GM23338 (cell line): Measurements from ENCODE around the gene UNC13D. TPM values are rescaled to one million over a fixed set of nuclear protein-coding genes. Genes with fewer than 3 reads are reported as not detected.

Experiments
- ATAC-seq: fragments of 200-7000 bp; cut with Tn5 transposase; 3 replicates; pipeline ENCODE4 v1.9.1; 2020
- DNase-seq: peaks from one replicate; pipeline ENCODE4 v3.0.0-alpha.2; 2015; ENCODE audit warnings: low spot score
- H2AFZ ChIP-seq: fragments of 200-600 bp; sonication (generic); 2 replicates; pipeline ENCODE4 v1.8.0; 2016; ENCODE audit warnings: antibody characterized with exemption, mild to moderate bottlenecking, moderate library complexity
- H3F3A ChIP-seq: fragments of 200-600 bp; sonication (generic); replicated peaks from 2 replicates; pipeline ENCODE4 v1.8.0; 2017; ENCODE audit warnings: antibody characterized with exemption, mixed run types, low read depth
- H3K27ac ChIP-seq: fragments of 200-600 bp; sonication (generic); 2 replicates; pipeline ENCODE4 v1.6.1; 2016; ENCODE audit warnings: low read depth
- H3K27me3 ChIP-seq: fragments of 200-600 bp; sonication (generic); 2 replicates; pipeline ENCODE4 v1.8.0; 2016; ENCODE audit warnings: mild to moderate bottlenecking, mixed run types, moderate library complexity; ENCODE audit not compliant: insufficient read depth
- H3K36me3 ChIP-seq: fragments of 200-600 bp; sonication (generic); 2 replicates; pipeline ENCODE4 v1.8.0; 2016; ENCODE audit warnings: mild to moderate bottlenecking; ENCODE audit not compliant: insufficient read depth
- H3K4me1 ChIP-seq: fragments of 200-600 bp; sonication (generic); 2 replicates; pipeline ENCODE4 v1.8.0; 2016; ENCODE audit warnings: mild to moderate bottlenecking, moderate library complexity; ENCODE audit not compliant: insufficient read depth
- H3K4me2 ChIP-seq: fragments of 200-600 bp; sonication (generic); 2 replicates; pipeline ENCODE4 v1.7.1; 2017; ENCODE audit warnings: mixed run types
- H3K4me3 ChIP-seq: fragments of 200-600 bp; sonication (generic); 2 replicates; pipeline ENCODE4 v1.6.1; 2016; ENCODE audit warnings: mixed run types
- H3K79me2 ChIP-seq: fragments of 200-600 bp; sonication (generic); replicated peaks from 2 replicates; pipeline ENCODE4 v1.8.0; 2017; ENCODE audit warnings: mild to moderate bottlenecking; ENCODE audit not compliant: insufficient read depth
- H3K9me2 ChIP-seq: fragments of 200-600 bp; sonication (generic); 2 replicates; pipeline ENCODE4 v1.8.0; 2017; ENCODE audit not compliant: insufficient read depth
- H4K20me1 ChIP-seq: fragments of 200-600 bp; sonication (generic); replicated peaks from 2 replicates; pipeline ENCODE4 v1.8.0; 2017; ENCODE audit warnings: mild to moderate bottlenecking; ENCODE audit not compliant: insufficient read depth
- H3K27ac Mint-ChIP-seq: 2 replicates; pipeline ENCODE4 v1.8.0; 2020; ENCODE audit warnings: inconsistent platforms, mild to moderate bottlenecking, moderate library complexity, mixed read lengths
- H3K27me3 Mint-ChIP-seq: 3 replicates; pipeline ENCODE4 v1.8.0; 2022; ENCODE audit warnings: low read depth, mild to moderate bottlenecking, moderate library complexity, mixed read lengths, inconsistent platforms; ENCODE audit not compliant: insufficient read depth, poor library complexity
- H3K36me3 Mint-ChIP-seq: 3 replicates; pipeline ENCODE4 v1.8.0; 2021; ENCODE audit warnings: low read depth, mild to moderate bottlenecking, inconsistent platforms, moderate library complexity, mixed read lengths
- H3K4me1 Mint-ChIP-seq: 3 replicates; pipeline ENCODE4 v1.8.0; 2020; ENCODE audit warnings: mild to moderate bottlenecking, inconsistent platforms, mixed read lengths
- H3K4me3 Mint-ChIP-seq: 3 replicates; pipeline ENCODE4 v1.8.0; 2021; ENCODE audit warnings: moderate library complexity, mild to moderate bottlenecking, inconsistent platforms, mixed read lengths
- H3K9me3 Mint-ChIP-seq: 3 replicates; pipeline ENCODE4 v1.8.0; 2020; ENCODE audit warnings: moderate library complexity, mild to moderate bottlenecking, inconsistent platforms, mixed read lengths
- CTCF ChIP-seq, 2 experiments: fragments of 200-600 bp in 1 of 2; sonication (generic) in 1 of 2; conservative IDR thresholded peaks; 2 replicates each; pipeline versions ENCODE4 v1.5.1 to v1.6.1; 2016 to 2017; ENCODE audit warnings: antibody characterized with exemption in 2 of 2, low read depth in 2 of 2, mild to moderate bottlenecking in 2 of 2, moderate library complexity in 1 of 2
- ETS1 ChIP-seq: IDR thresholded peaks from 2 replicates; pipeline ENCODE4 v1.6.1; 2016; ENCODE audit warnings: antibody characterized with exemption
- EZH2 ChIP-seq: fragments of 200-600 bp; sonication (generic); IDR thresholded peaks from one replicate; pipeline ENCODE4 v1.8.0; 2017; ENCODE audit warnings: antibody characterized with exemption, mild to moderate bottlenecking, low read depth; ENCODE audit not compliant: unreplicated experiment
- EZH2phosphoT487 ChIP-seq: fragments of 200-600 bp; sonication (generic); IDR thresholded peaks from one replicate; pipeline ENCODE4 v1.8.1; 2018; ENCODE audit warnings: antibody characterized with exemption; ENCODE audit not compliant: unreplicated experiment
- NANOG ChIP-seq: IDR thresholded peaks from 2 replicates; pipeline ENCODE4 v1.6.1; 2016; ENCODE audit warnings: antibody characterized with exemption, borderline replicate concordance
- POLR2AphosphoS5 ChIP-seq: IDR thresholded peaks from 2 replicates; pipeline ENCODE4 v1.6.1; 2016; ENCODE audit warnings: antibody characterized with exemption, low read depth
- REST ChIP-seq: IDR thresholded peaks from one replicate; pipeline ENCODE4 v1.6.1; 2018; ENCODE audit warnings: antibody characterized with exemption; ENCODE audit not compliant: unreplicated experiment
- STAT1 ChIP-seq: IDR thresholded peaks from one replicate; pipeline ENCODE4 v1.6.1; 2016; ENCODE audit warnings: antibody characterized with exemption; ENCODE audit not compliant: unreplicated experiment
- ZNF462 ChIP-seq: fragments of 250-450 bp; sonication (Bioruptor Pico); IDR thresholded peaks from 2 replicates; pipeline ENCODE4 v1.5.0; 2020; ENCODE audit warnings: mild to moderate bottlenecking, moderate library complexity
- polyA plus RNA-seq: library from polyadenylated mRNA; unstranded; fragments of >200 nt; fragmentation: Nextera tagmentation; extraction: Ambion mirVana; gene quantifications from 2 replicates; pipeline ENCODE4 v1.2.1, GENCODE V29; 2016
- total RNA-seq: library from RNA; depleted of rRNA; stranded (reverse); fragments of >200 nt; shearing (Covaris generic); gene quantifications from 2 replicates; pipeline ENCODE4 v1.2.3, GENCODE V29; 2014

Gene UNC13D
- total and polyA plus RNA-seq, 2 experiments from 2014 or later, result 5.9 to 10.8 TPM

GRCh38 chr17:75889454-75889853, 45.2 kb upstream of the UNC13D start:
- H3K4me1 ChIP-seq, result peaks cover 3% of the 10 kb centered on the region; the same call in 1 of the 2 replicates
- H2AFZ ChIP-seq, result no peak overlapping the region
- Mint-ChIP-seq H3K9me3 (no peaks in the 10 kb centered on the region), H3K27ac (no peak overlapping the region; the same call in 1 of the 2 replicates), H3K4me1 (peaks cover 8% of the 10 kb centered on the region), H3K27me3 (peaks cover 14% of the 10 kb centered on the region), H3K4me3 (no peak overlapping the region), H3K36me3 (peaks cover 21% of the 10 kb centered on the region)
- H3K4me2 ChIP-seq, result no peak overlapping the region
- TF ChIP-seq ETS1 (no peak), NANOG (no peak), CTCF (conservative IDR thresholded peaks at IDR 0.05; ENCODE audit: low read depth in 2 of 2) (no peak; a peak in 1 of 4 replicates), EZH2 (no peak), POLR2AphosphoS5 (no peak), ZNF462 (no peak), EZH2phosphoT487 (no peak), STAT1 (no peak), REST (no peak)
- DNase-seq (no peak), ATAC-seq (no peak)
- H3K27me3 ChIP-seq, result no peaks in the 10 kb centered on the region
- no peaks in the 10 kb centered on the region for H3K9me2 ChIP-seq
- H3K4me3 ChIP-seq, result no peak overlapping the region
- no peaks in the 10 kb centered on the region; the same call in 1 of the 2 replicates for H4K20me1 ChIP-seq
- H3K79me2 ChIP-seq, result 0 out of 2 replicates have a peak, but pooled peaks cover 3% of the 10 kb centered on the region
- no peaks in the 10 kb centered on the region for H3K36me3 ChIP-seq
- H3K27ac ChIP-seq, result peak overlapping the region; percentile 19; the same call in 1 of the 2 replicates
- peaks cover 10% of the 10 kb centered on the region; the same call in 1 of the 2 replicates for H3F3A ChIP-seq
